Suprapubic skin (tissue), 4 donors: ENCODE measurements around the gene GRM5. TPM values are rescaled to one million over a fixed set of nuclear protein-coding genes. Genes with fewer than 3 reads are reported as not detected.

ENCODE experiments used
- DNase-seq, 2 donors: peaks; one replicate each; pipeline ENCODE4 v3.0.0-alpha.2; 2019; ENCODE audit warnings: low spot score in 2 of 2
- H3K27ac ChIP-seq: fragments of 200-600 bp; sonication (generic); one replicate; pipeline ENCODE4 v1.5.1; 2019
- H3K27me3 ChIP-seq: fragments of 200-600 bp; sonication (generic); one replicate; pipeline ENCODE4 v1.5.1; 2019
- H3K36me3 ChIP-seq: fragments of 200-600 bp; sonication (generic); one replicate; pipeline ENCODE4 v1.5.1; 2019
- H3K4me1 ChIP-seq: fragments of 200-600 bp; sonication (generic); one replicate; pipeline ENCODE4 v1.5.1; 2019
- H3K4me3 ChIP-seq: fragments of 200-600 bp; sonication (generic); one replicate; pipeline ENCODE4 v1.5.1; 2019; ENCODE audit warnings: mild to moderate bottlenecking
- H3K9me3 ChIP-seq: fragments of 200-600 bp; sonication (generic); one replicate; pipeline ENCODE4 v1.5.1; 2019
- EP300 ChIP-seq: sonication (generic); formaldehyde crosslinking; IDR thresholded peaks from one replicate; pipeline ENCODE4 v1.6.1; 2017; ENCODE audit warnings: antibody characterized with exemption
- POLR2A ChIP-seq, 2 donors: fragments of 450-650 bp; IDR thresholded peaks; one replicate each; pipeline ENCODE4 v1.6.1; 2017; ENCODE audit warnings: antibody characterized with exemption in 2 of 2, mild to moderate bottlenecking in 2 of 2, moderate library complexity in 2 of 2
- POLR2AphosphoS5 ChIP-seq, 3 donors: sonication (generic); formaldehyde crosslinking; IDR thresholded peaks; one replicate each; pipeline ENCODE4 v1.6.1; 2017; ENCODE audit warnings: antibody characterized with exemption in 3 of 3
- WGBS: methylation state at CpG from one replicate; pipeline ENCODE4 v1.1.5; 2018; 5-methylcytosine and 5-hydroxymethylcytosine counted together
- total RNA-seq, 4 donors: library from RNA; depleted of rRNA; stranded (reverse); fragments of >200 nt; gene quantifications; one replicate each; pipeline ENCODE4 v1.1.0, GENCODE V29; 2016
- TF ChIP-seq, protein P1 (sequence below), 2 donors: fragments of 200-600 bp in 1 of 2; fragments of 450-650 bp in 1 of 2; sonication (generic) in 1 of 2; IDR thresholded peaks; one replicate each; pipeline ENCODE4 v1.5.1; 2016 to 2019; ENCODE audit warnings: antibody characterized with exemption in 2 of 2, mild to moderate bottlenecking in 1 of 2, moderate library complexity in 1 of 2

Gene GRM5
- total RNA-seq, 4 donors from 2014 or later, result not detected

DNA sequence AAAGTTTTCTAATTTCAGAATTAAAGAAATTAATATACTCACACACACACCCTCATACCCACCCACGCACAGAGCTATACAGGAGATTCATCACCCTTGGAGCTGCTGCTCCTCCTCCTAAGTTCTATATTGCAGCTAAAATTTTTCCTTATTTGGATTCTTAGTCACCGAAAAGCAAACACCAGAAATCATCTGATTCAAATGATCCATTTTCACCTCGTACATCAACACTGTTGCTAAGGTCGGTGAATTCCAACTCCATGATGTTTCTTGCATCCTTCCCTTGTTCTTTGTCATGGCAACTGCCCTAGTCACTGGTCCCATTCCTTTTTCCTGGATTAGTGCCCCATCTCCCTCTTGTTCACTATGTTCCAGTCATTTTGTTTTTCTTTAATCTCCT, 286.2 kb downstream of the GRM5 start:
- Histone ChIP-seq H3K36me3 (no peaks in the 10 kb centered on the region), H3K9me3 (no peaks in the 10 kb centered on the region), H3K4me3 (no peak overlapping the region), H3K4me1 (no peaks in the 10 kb centered on the region), H3K27ac (no peak overlapping the region), H3K27me3 (no peaks in the 10 kb centered on the region)
- DNase-seq, result no peak
- 63% methylated on average over 4 of the region's 4 CpGs for WGBS
- TF ChIP-seq EP300 (no peak), POLR2A (IDR thresholded peaks at IDR 0.05) (no peak), POLR2AphosphoS5 (IDR thresholded peaks at IDR 0.05) (no peak)
- TF ChIP-seq, protein P1, sequence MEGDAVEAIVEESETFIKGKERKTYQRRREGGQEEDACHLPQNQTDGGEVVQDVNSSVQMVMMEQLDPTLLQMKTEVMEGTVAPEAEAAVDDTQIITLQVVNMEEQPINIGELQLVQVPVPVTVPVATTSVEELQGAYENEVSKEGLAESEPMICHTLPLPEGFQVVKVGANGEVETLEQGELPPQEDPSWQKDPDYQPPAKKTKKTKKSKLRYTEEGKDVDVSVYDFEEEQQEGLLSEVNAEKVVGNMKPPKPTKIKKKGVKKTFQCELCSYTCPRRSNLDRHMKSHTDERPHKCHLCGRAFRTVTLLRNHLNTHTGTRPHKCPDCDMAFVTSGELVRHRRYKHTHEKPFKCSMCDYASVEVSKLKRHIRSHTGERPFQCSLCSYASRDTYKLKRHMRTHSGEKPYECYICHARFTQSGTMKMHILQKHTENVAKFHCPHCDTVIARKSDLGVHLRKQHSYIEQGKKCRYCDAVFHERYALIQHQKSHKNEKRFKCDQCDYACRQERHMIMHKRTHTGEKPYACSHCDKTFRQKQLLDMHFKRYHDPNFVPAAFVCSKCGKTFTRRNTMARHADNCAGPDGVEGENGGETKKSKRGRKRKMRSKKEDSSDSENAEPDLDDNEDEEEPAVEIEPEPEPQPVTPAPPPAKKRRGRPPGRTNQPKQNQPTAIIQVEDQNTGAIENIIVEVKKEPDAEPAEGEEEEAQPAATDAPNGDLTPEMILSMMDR (IDR thresholded peaks at IDR 0.05), result no peak

DNA sequence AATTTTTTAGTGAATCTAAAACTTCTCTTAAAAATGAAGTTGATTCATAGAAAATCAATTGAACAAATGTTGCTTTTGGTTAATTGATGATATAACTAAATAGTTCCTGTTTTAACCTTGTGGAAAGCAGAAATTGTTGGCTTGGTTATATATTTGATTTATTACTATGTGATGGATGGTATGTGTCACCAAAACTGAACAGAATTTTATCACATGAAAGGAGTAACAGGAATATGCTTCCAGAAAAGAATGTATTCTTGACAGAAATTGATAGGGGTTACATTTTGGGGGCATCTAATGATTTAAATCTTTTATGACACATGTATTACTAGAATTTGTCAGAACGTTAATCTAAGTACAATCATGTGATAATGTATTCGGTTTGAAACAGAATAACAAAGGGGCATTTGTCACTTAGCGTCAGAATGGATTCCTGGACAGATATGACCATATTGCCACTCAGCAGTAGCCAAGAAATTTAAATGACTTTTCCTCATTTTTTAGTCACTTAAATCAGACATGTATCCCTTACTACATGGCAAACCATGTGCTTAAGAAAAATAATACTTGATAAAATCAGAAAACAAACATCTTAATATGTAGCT, 295.2 kb downstream of the GRM5 start:
- no peak overlapping the region for H3K4me3 ChIP-seq
- TF ChIP-seq POLR2AphosphoS5 (IDR thresholded peaks at IDR 0.05), result no peak
- TF ChIP-seq, protein P1 (IDR thresholded peaks at IDR 0.05), result no peak
- no peak for TF ChIP-seq POLR2A (IDR thresholded peaks at IDR 0.05)
- TF ChIP-seq EP300, result no peak
- H3K9me3 ChIP-seq, result no peaks in the 10 kb centered on the region
- DNase-seq, result no peak
- 47% methylated on average over 3 of the region's 3 CpGs for WGBS
- no peaks in the 10 kb centered on the region for H3K4me1 ChIP-seq
- H3K27me3 ChIP-seq, result no peaks in the 10 kb centered on the region
- no peaks in the 10 kb centered on the region for H3K36me3 ChIP-seq
- H3K27ac ChIP-seq, result no peak overlapping the region

DNA sequence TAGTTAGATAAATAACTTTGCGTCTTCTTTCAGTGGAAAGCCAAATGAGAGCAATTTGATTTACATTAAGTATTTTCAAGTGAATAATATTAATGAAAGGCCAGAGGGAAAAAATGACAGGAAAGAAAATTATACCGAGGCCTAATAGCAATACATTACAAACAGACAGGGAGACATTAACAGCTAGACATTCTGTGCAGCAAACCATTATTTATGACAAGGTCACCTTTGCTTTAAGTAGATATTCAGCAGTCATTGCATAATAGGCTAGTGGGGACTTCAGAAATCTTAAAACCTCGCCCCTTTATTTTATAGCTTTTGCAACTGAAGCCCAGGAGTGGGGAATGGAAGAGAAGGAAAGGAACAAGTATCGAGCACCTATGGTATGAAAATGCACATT, 321.6 kb downstream of the GRM5 start:
- no peak overlapping the region for H3K27ac ChIP-seq
- no peak overlapping the region for H3K4me3 ChIP-seq
- no peak for TF ChIP-seq POLR2A (IDR thresholded peaks at IDR 0.05)
- TF ChIP-seq EP300, result no peak
- TF ChIP-seq, protein P1 (IDR thresholded peaks at IDR 0.05), result no peak
- TF ChIP-seq POLR2AphosphoS5 (IDR thresholded peaks at IDR 0.05), result no peak
- WGBS, result 71% methylated on average over 4 of the region's 4 CpGs
- H3K4me1 ChIP-seq, result no peaks in the 10 kb centered on the region
- no peaks in the 10 kb centered on the region for H3K9me3 ChIP-seq
- H3K27me3 ChIP-seq, result no peaks in the 10 kb centered on the region
- DNase-seq, result no peak
- H3K36me3 ChIP-seq, result no peaks in the 10 kb centered on the region

DNA sequence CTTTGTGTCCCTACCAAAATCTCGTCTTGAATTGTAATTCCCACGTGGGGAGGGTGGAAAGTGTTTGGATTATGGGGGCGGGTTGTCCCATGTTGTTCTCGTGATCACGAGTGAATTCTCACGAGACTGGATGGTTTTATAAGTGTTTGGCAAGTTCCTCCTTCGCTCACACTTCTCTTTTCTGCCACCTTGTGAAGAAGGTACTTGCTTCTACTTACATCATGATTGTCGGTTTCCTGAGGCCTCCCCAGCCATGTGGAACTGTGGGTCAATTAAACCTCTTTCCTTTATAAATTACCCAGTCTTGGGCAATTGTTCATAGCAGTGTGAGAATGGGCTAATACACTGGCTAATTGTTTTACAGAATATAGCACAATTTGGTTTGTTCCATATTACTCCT, 326.3 kb downstream of the GRM5 start:
- 79% methylated on average over 8 of the region's 8 CpGs for WGBS
- H3K4me1 ChIP-seq, result no peaks in the 10 kb centered on the region
- H3K36me3 ChIP-seq, result no peaks in the 10 kb centered on the region
- H3K27ac ChIP-seq, result no peak overlapping the region
- H3K9me3 ChIP-seq, result no peaks in the 10 kb centered on the region
- H3K27me3 ChIP-seq, result no peaks in the 10 kb centered on the region
- TF ChIP-seq EP300 (no peak), POLR2AphosphoS5 (IDR thresholded peaks at IDR 0.05) (no peak), POLR2A (IDR thresholded peaks at IDR 0.05) (no peak)
- TF ChIP-seq, protein P1 (IDR thresholded peaks at IDR 0.05), result no peak
- DNase-seq, result no peak
- H3K4me3 ChIP-seq, result no peak overlapping the region

DNA sequence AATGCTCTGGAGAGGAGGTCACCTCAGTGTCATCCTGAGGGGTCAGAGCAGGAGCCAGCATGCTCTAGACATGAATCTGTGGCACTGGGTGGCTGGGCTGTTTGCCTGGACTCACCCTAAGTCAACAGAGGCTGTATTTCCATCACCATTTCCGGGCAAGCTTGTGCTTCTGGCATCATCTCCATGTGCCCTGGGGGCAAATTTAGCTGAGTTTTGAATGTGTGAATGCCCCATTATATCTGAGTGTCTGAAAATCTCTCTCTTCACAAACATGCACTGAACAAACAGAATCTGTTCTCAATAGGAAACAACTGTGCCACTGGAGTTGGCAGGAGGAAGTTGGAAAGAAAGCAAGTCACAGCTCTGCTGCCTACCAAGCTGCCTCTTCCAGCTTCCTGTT, 356.2 kb downstream of the GRM5 start:
- Histone ChIP-seq H3K27me3 (no peaks in the 10 kb centered on the region), H3K9me3 (no peaks in the 10 kb centered on the region), H3K27ac (no peak overlapping the region), H3K36me3 (no peaks in the 10 kb centered on the region), H3K4me1 (no peaks in the 10 kb centered on the region), H3K4me3 (no peak overlapping the region)
- DNase-seq, result peak in 1 of 2 donors; percentile 52
- 75% methylated on average over 1 of the region's 1 CpG for WGBS
- TF ChIP-seq POLR2AphosphoS5 (IDR thresholded peaks at IDR 0.05), result no peak

DNA sequence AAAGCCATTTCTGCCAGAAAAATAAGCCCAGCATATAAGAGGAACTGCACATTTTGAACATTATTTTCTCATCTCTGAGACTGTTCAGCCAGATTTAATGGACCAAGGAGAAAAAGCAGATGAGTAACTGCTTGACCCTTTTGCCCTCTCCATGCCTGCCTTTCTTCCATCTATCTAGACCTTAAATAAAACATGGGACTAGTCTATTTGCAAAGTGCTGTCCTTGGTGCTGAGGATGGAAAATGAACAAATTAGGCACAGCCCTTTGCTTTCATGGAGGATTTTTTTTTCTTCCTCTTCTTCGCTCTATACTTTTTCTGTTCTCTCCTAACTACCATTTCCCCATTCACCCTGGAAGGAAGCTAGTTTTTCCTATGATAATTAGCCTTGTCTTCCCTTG, 361.3 kb downstream of the GRM5 start:
- no peak for DNase-seq
- H3K36me3 ChIP-seq, result no peaks in the 10 kb centered on the region
- TF ChIP-seq EP300 (no peak), POLR2A (IDR thresholded peaks at IDR 0.05) (no peak), POLR2AphosphoS5 (IDR thresholded peaks at IDR 0.05) (no peak)
- 69% methylated on average over 1 of the region's 1 CpG for WGBS
- no peaks in the 10 kb centered on the region for H3K4me1 ChIP-seq
- H3K9me3 ChIP-seq, result no peaks in the 10 kb centered on the region
- no peaks in the 10 kb centered on the region for H3K27me3 ChIP-seq
- H3K4me3 ChIP-seq, result no peak overlapping the region
- H3K27ac ChIP-seq, result no peak overlapping the region
